Loucy (cell line): ENCODE results near the gene FAM25G.

Experiments
- H2AFZ ChIP-seq: fragments of 200-600 bp; sonication (generic); 2 replicates; pipeline ENCODE4 v1.6.0; 2016; ENCODE audit warnings: antibody characterized with exemption, mild to moderate bottlenecking, low read length, moderate library complexity
- H3F3A ChIP-seq: fragments of 200-600 bp; 2 replicates; pipeline ENCODE4 v1.6.0; 2016; ENCODE audit warnings: antibody characterized with exemption, low read depth, mild to moderate bottlenecking
- H3K27me3 ChIP-seq: fragments of 200-600 bp; sonication (generic); 2 replicates; pipeline ENCODE4 v1.6.1; 2014; ENCODE audit warnings: low read length, mild to moderate bottlenecking; ENCODE audit not compliant: insufficient read depth, poor library complexity, severe bottlenecking
- H3K36me3 ChIP-seq: fragments of 200-600 bp; sonication (generic); 2 replicates; pipeline ENCODE4 v1.6.1; 2016; ENCODE audit warnings: low read length; ENCODE audit not compliant: insufficient read depth
- H3K4me1 ChIP-seq: fragments of 200-600 bp; sonication (generic); 2 replicates; pipeline ENCODE4 v1.5.1; 2014; ENCODE audit warnings: low read length, mild to moderate bottlenecking; ENCODE audit not compliant: insufficient read depth, poor library complexity, severe bottlenecking
- H3K4me2 ChIP-seq: fragments of 200-600 bp; sonication (generic); 2 replicates; pipeline ENCODE4 v1.6.0; 2014; ENCODE audit warnings: antibody characterized with exemption, low read length, low read depth, mild to moderate bottlenecking; ENCODE audit not compliant: poor library complexity, severe bottlenecking
- H3K4me3 ChIP-seq: fragments of 200-600 bp; sonication (generic); 2 replicates; pipeline ENCODE4 v1.5.1; 2014; ENCODE audit warnings: low read length, mild to moderate bottlenecking, mixed read lengths; ENCODE audit not compliant: poor library complexity, severe bottlenecking
- H3K79me2 ChIP-seq: fragments of 200-600 bp; sonication (generic); 2 replicates; pipeline ENCODE4 v1.6.1; 2014; ENCODE audit warnings: low read length; ENCODE audit not compliant: insufficient read depth
- H3K9ac ChIP-seq: fragments of 200-600 bp; sonication (generic); 2 replicates; pipeline ENCODE4 v1.6.0; 2014; ENCODE audit warnings: mild to moderate bottlenecking, low read depth, low read length, moderate library complexity; ENCODE audit not compliant: poor library complexity, severe bottlenecking
- H3K9me2 ChIP-seq: fragments of 200-600 bp; sonication (generic); replicated peaks from 2 replicates; pipeline ENCODE4 v1.6.1; 2016; ENCODE audit warnings: low read depth, low read length, mixed read lengths
- H3K9me3 ChIP-seq: fragments of 200-600 bp; sonication (generic); 2 replicates; pipeline ENCODE4 v1.6.1; 2014; ENCODE audit warnings: mild to moderate bottlenecking, antibody characterized with exemption, low read length, low read depth; ENCODE audit not compliant: insufficient read depth
- H4K20me1 ChIP-seq: fragments of 200-600 bp; sonication (generic); 2 replicates; pipeline ENCODE4 v1.6.0; 2014; ENCODE audit warnings: antibody characterized with exemption, low read length, mild to moderate bottlenecking; ENCODE audit not compliant: insufficient read depth, poor library complexity, severe bottlenecking
- CTCF ChIP-seq: fragments of 200-600 bp; sonication (generic); conservative IDR thresholded peaks from 2 replicates; pipeline ENCODE4 v1.5.1; 2014; ENCODE audit warnings: mild to moderate bottlenecking, antibody characterized with exemption, low read length
- EZH2phosphoT487 ChIP-seq: fragments of 200-600 bp; IDR thresholded peaks from 2 replicates; pipeline ENCODE4 v1.6.1; 2018; ENCODE audit warnings: antibody characterized with exemption, mild to moderate bottlenecking, moderate library complexity, borderline replicate concordance

Gene FAM25G

GRCh38 chr10:47447209-47447608 is 44.3 kb downstream of the FAM25G start:
- no peak overlapping the region for H2AFZ ChIP-seq
- H3K9ac ChIP-seq = no peak overlapping the region
- H3K79me2 ChIP-seq = no peaks in the 10 kb centered on the region
- H4K20me1 ChIP-seq = no peaks in the 10 kb centered on the region
- H3K27me3 ChIP-seq = no peaks in the 10 kb centered on the region
- H3F3A ChIP-seq = no peaks in the 10 kb centered on the region
- no peak overlapping the region for H3K4me2 ChIP-seq
- H3K9me3 ChIP-seq = no peaks in the 10 kb centered on the region; the same call in 1 of the 2 replicates
- H3K36me3 ChIP-seq = no peaks in the 10 kb centered on the region
- H3K4me3 ChIP-seq = no peak overlapping the region
- H3K9me2 ChIP-seq = no peaks in the 10 kb centered on the region
- H3K4me1 ChIP-seq = peaks cover 14% of the 10 kb centered on the region
- TF ChIP-seq EZH2phosphoT487 (no peak), CTCF (no peak)

GRCh38 chr10:47445720-47446119 is 45.8 kb downstream of the FAM25G start:
- Histone ChIP-seq H3K4me1 (peaks cover 14% of the 10 kb centered on the region), H3K9ac (no peak overlapping the region), H3F3A (no peaks in the 10 kb centered on the region), H2AFZ (no peak overlapping the region), H3K9me2 (no peaks in the 10 kb centered on the region), H3K27me3 (no peaks in the 10 kb centered on the region), H3K36me3 (no peaks in the 10 kb centered on the region), H3K4me2 (no peak overlapping the region), H3K4me3 (no peak overlapping the region), H4K20me1 (no peaks in the 10 kb centered on the region), H3K79me2 (no peaks in the 10 kb centered on the region), H3K9me3 (no peaks in the 10 kb centered on the region; the same call in 1 of the 2 replicates)
- TF ChIP-seq CTCF (no peak), EZH2phosphoT487 (no peak)

- Histone ChIP-seq H3K4me2 (no peak overlapping the region), H3K27me3 (no peaks in the 10 kb centered on the region), H3K9me2 (no peaks in the 10 kb centered on the region), H3K9me3 (no peaks in the 10 kb centered on the region; the same call in 1 of the 2 replicates), H3K4me3 (no peak overlapping the region), H3K79me2 (no peaks in the 10 kb centered on the region), H3F3A (no peaks in the 10 kb centered on the region), H3K4me1 (peaks cover 8% of the 10 kb centered on the region), H3K9ac (no peak overlapping the region), H4K20me1 (no peaks in the 10 kb centered on the region), H3K36me3 (no peaks in the 10 kb centered on the region), H2AFZ (no peak overlapping the region)
- TF ChIP-seq EZH2phosphoT487 (no peak), CTCF (no peak)
These were observed 47.5 kb downstream of the FAM25G start for GRCh38 chr10:47444047-47444446.
